NCI-H2029 (cell line): ENCODE measurements around the gene MSI2.

Experiments used
- DNase-seq: peaks from one replicate; lab custom pipeline; 2025; lab: John Stamatoyannopoulos, UW

MSI2 gene

DNA sequence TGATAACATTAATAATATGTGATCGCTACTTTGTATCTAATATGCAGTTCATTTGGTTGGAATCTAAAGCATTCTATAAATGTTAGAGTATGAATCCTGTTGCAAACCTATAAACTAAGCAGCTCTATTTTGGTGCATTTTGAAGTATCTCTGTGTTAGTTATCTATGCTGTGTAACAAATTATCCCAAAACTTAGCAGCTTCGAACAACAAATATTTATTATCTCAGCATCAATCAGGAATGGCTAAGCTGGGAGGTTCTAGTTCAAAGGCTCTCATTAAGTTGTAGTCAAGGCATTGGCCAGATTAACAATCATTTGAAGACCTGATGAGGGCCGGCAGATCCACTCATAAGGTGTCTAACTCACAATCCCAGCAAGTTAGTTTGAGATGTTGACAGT, 10.1 kb upstream of the MSI2 start:
- no peak for DNase-seq

DNA sequence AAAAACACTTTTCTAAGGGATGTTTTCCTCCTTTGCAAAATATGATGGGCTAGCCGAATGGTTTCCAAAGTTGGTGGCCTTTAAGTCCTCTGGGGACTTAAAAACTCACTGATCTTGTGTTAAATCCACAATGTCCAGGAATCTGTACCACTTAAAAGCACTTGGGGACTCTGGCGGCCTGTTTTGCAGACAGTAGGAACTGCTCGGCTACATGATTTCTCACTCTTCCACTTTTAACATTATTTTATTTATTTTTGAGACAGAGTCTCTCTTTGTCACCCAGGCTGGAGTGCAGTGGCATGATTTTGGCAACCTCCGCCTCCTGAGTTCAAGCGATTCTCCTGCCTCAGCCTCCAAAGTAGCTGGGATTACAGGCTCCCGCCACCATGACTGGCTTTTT, 9.1 kb upstream of the MSI2 start:
- no peak for DNase-seq

DNA sequence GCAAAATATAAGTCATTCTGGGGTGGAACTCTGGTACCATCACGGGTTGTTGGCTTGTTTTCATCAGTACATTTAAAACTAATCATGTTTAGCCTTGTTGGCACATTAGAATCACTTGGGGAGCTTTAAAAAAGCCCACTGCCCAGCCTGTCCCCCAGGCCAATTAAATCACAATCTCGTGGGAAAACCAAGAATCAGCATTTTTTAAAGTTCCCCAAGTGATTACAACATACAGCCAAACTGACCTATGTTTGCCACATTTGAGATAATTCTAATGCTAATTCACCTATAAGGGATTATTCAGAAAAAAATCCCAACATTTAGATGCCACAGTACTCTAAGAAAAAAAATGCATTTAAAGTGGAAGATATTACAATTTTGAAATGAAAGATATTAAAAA, 8.4 kb upstream of the MSI2 start:
- DNase-seq = no peak

DNA sequence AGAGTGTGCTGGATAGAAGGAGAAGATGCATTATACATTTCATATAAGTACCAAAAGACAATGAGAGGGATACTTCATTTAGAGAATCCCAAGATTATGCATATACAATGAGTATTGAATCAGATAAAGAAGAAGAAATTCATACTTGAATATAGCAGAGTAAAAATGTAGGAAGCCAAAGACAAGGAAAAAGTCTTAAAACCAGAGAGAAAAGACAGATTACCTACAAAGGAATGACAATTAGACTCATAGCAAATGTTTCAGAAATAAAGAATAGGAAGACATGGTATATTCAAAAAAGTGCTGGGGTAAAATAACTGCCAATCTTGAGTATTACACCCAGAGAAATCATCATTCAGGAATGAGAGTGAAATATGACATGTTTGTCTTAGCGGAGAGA, 6.8 kb upstream of the MSI2 start:
- no peak for DNase-seq

DNA sequence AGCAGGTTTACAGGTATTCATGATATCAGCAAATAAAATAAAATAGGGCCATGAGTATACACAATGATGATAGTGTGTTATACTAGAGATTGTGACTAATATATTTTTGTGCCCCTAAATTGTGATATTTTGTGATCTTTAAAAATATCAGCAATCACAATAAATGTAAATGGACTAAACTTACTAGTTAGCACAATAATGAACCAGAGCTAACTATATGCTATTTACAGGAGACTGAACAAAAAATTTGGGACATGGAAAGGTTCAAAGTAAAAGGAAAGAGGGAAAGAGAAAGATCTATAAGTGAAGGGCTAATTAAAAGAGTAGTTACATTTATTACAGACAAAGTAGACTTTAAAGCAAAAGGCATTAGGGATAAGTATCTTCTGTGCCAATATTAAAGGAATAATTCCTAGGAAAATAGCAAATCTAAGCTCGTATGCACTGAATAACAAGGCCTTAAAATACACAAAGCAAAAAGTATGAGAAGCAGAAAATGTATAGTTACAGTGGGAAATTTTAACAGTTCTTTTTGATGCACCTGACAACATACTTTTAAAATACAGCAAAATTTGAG, 5.0 kb upstream of the MSI2 start:
- DNase-seq = no peak

DNA sequence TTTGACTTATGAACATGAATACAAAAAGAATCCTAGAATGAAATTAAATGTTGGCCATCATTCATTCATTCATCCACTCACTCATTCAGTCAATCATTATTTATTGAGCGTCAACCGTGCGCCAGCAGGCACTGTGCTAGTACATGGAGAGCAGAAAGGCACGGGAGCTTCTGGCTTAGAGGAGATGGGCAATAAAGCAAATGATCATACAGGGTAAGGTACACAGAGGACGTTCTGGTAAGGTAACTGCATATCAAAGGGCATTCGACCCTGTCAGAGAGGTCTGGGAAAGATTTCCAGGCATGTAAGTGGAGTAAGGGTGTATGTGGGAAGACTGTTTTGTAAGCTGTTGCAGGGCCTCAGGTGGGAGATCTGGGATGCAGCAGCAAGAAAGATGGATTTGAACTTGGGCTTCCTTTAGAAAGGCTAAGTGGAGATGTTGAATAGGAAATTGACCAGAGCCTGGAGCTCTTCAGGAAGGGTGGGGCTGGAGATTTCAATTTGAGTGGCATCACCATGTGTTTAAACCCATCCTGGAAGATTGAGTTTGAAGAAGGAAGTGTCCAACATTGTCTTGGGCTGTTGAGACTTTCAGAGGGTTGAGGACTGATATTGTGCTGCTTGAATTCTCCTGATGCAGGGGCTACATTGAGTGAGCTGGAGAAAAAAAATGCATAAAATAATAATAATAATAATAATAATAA, 2.8 kb upstream of the MSI2 start:
- DNase-seq = no peak

DNA sequence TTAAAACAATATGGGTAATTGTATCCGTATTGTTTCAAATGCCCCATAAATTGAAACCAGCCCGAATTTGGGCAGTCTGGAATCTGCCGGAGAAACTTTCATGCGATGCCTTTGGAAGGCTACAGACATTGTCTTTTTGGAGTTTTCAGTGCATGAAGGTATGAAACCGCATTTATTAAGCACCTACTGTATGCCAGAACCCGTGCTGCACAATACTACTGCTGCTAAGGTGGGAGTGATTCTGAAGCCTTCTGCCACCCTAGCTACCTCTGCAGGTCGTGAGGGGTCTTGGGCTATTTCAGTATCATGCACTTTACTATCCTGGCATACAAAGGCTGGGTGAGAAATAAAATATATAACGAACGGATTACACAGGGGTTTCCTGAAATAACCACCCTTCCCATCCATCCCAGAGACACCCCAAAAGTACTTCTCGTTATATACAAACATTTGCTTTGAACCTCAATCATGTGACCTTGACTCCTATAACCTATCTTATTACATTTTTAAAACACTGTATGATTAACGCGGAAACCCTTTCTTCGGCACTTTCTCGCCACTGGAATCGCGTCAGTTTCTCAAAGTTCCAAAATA, 1.0 kb upstream of the MSI2 start:
- DNase-seq = no peak

DNA sequence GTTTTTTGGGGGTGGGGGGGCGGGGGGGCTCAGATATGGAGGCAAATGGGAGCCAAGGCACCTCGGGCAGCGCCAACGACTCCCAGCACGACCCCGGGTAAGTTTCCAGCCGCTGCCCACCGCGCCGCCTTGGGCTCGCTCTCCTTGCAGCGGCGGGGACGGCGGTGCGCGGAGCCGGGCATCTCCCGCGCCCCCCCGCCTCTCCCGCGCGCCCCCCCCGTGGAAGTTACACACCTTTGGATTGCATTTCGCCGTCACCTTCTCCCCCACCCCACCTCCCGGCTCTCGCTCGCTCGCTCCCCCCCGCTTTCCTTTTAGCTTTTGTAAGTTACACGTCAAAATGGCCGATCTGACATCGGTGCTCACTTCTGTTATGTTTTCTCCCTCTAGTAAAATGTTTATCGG, 387 bp downstream of the MSI2 start:
- peak; percentile 7 for DNase-seq

DNA sequence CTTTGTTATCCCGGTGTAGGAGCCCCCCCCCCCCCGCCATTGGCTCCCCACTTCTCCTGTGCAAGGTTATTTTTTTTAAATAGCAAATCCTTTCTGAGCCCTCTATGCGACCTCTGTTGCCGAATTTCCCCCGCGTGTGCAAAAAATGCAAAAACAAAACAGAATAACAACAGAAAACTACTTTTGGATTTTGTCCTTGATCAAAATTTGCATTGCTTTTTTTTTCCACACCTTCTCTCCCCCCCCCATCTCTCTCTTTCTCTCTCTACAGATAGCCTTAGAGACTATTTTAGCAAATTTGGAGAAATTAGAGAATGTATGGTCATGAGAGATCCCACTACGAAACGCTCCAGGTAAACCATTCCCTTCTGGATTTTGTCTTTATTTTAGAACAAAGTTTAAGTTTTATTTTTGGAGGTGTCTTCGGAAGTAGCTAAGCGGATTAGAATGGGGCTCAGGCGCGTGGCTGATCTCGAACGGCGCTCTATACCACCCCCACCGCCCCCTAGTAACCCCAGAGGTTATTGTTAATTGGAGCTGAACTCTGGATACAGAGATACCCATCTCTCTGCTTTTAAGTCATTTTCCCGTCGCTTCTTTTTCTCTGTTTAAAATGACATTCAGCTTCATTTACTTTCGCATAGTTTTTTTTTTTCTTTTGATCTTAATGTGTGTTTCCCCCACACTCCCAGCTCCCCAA, 1.0 kb downstream of the MSI2 start:
- peak; percentile 2 for DNase-seq

DNA sequence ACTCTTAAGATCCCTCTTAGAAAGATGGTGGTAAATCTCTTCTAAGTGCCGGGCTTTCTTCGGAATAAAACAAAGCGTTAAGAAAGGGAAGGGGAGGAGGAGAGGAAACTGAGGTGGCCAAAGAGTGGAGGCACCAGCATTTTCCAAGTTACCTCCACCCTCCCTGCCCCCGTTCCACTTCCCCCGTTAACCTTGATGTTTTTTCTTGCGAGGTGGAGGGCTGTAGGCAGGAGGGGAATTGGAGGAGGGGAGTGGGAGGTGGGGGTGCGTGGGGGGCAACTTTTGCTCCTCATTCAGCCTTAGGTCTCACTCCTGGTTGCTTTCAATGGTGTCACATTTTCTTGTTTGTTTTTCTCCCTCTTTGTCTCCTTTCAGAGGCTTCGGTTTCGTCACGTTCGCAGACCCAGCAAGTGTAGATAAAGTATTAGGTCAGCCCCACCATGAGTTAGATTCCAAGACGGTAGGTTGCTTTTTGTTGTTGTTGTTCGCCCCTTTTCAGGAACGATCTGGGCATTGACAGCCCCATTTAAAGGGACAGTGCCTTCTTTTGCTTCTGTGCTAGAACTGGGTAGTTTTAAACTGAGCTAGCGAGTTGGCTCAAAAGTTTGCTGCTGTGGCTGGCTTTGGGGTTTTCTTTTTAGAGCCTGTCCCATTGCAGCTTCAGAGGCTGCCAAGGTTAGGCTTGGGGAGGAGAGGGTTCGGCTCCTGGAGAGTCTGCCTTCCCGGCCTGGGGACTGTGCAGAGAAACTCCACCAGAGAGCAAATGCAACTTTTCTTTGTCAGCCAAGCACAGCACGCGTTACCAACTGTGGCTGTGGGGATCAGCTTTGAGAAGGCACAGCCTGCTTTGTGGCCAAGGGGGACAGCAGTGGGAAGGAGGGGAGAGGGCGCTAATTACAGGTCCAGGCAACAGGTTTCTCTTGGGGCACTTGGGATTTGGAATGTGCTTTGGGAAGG, 1.9 kb downstream of the MSI2 start:
- no peak for DNase-seq

DNA sequence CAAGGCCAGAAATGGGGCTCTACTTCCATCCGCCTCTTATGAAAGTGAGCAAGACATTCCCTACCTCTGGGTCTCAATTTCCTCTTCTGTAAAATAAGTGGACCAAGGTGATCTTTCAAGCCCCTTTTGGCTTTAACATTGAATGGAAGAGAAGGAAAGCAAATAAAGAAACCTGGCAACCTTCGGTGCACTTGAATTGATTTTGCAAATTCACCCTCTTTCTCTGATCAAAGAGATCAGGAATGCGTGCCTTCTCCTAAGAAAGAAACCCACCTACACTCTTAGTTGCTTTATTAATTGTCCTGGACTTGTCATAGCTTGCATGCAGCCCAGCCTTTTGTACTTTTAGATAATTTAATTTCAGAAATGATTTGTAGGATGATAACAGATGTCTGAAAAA, 3.0 kb downstream of the MSI2 start:
- DNase-seq = no peak

DNA sequence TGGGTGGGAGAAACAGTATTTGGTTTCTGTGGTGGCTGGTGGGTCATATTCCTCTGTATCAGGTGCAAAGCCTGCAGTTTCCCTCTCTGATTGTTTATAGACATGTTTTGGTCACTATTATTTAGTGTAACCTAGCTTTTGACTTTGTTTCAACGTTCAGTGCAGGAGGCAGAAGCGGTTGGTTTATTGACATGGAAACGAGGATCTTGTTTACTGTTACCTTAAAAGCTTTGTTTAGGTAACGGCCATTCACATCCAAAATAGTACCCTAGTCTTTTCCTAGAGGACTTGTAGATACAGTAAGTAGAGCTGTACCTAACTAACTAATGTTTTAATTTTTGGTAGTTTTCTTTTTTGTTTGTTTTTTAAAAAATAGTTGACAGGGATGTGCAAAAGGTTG, 3.5 kb downstream of the MSI2 start:
- peak; percentile 24 for DNase-seq

DNA sequence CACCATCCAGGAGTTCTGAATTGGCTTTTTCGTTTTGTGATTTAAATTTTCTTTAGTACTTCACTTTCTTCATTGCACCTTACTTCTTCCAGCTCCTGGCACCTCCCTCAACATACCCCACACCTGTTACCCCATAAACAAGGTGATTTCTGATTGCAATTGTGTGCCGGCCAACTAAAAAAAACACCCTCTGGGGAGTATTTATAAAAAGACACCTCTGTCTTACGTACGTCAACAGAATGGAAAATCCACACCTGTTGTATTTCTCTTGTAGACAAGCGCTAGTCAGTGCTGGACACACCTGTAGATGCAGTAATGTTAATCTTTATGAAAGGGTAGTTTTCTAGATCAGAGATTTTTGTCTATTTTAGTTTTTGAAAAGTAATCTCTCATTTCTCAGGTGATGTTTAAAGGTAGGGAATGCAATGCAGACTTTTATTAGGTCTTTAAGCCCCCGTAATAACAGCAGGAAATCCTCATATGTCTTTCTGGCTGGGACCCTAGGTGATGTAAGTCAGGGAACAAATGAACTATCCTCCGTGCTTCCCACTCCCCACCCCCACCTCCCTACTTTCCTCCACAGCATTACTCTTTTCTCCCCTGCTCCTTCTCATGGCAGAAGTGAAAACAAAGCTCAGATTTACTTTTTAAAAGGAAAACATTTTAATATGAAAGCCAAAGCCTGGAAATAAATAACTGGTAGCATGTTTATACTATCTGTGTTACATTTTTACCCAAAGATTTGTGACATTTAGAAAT, 4.2 kb downstream of the MSI2 start:
- DNase-seq = no peak

DNA sequence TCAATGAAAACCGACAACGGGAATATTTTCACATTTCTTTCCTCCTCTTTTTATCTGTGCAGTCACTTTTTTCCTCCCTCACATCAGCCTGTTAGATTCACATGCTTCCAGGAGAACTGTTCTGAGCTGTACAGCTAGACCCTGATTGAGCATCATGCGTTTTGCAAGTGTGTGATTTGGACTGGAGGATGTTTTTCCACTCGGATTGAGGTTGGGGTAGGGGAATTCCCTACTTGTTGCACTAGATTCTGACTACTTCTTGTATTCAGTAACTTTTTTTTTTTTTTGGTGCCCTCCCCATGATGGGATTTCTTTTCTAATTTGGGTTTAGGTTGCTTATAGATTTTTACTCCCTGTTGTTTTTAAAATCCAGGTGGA, 4.8 kb downstream of the MSI2 start:
- DNase-seq = no peak

DNA sequence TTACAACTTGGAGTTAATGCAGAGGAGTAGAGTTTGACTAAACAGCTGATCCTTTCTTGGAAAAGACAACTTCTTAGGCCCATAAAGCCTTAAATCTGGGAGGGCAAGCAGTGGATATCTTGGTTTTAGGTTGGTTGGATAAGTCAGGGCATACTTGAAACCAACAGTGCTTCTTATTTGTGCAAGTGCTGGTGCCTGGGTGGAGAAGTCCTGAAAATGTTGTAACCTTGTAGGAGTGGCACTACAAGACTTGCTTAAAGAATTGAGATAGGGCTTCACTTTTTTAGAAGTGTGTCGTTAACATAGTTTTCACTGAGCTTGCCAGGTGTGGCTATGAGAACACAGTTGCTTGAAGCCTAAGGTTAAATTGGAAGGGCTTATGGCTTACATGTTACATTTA, 6.2 kb downstream of the MSI2 start:
- no peak for DNase-seq

DNA sequence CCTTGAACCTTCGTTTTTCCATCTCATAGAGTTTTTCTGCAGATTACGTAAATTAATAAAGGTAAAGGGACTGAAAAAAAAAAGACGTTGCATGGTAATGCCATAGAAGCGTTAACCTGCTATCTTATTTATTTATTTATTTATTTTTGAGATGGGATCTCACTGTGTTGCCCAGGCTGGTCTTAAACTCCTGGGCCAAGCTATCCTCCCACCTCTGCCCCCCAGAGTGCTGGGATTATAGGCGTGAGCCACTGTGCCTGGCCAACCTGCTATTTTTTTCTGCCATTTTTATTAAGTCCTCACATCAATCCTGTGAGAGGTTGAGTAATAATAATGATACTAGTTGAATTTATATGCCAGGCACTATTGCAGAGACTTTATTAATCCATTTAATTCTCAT, 7.9 kb downstream of the MSI2 start:
- no peak for DNase-seq

DNA sequence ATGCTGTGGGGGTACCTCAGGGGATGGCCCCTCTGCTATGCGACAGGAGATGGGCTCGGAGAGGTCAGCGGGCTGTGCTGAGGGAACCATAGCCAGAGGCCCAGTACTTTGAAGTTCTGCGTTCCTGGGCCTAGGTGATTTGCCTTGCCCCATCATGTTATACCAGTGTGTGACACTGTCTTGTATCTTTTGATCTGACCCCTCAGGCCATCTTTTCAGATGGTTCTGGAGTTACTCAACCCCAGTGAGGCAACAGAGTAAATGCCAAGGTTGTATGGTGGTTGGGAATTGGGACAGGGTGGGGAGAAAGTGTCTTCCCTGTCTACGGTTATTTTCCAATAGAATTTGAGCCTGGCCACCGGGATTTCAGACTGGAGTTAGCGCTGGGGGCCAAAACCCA, 8.5 kb downstream of the MSI2 start:
- no peak for DNase-seq

DNA sequence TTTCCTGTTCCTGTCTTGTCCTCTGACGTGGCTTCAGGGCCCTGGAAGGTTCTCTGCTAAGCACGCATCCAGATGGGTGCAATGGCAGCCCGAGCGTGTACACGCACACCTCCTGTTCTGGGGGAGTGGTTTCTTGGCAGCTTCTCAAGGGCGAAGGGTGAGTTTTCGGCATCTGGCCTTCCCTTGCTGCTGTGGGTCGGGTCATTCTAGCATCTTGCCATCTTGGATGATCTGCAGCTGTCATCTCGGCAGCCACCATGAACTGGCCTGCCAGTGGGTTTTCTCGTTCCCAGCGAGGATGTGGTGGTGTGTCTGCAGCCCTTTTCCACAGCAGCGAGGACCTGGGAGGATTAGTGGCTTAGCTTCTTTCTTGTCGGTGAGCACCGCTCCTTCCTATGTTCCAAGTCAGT, 10.6 kb downstream of the MSI2 start:
- no peak for DNase-seq

DNA sequence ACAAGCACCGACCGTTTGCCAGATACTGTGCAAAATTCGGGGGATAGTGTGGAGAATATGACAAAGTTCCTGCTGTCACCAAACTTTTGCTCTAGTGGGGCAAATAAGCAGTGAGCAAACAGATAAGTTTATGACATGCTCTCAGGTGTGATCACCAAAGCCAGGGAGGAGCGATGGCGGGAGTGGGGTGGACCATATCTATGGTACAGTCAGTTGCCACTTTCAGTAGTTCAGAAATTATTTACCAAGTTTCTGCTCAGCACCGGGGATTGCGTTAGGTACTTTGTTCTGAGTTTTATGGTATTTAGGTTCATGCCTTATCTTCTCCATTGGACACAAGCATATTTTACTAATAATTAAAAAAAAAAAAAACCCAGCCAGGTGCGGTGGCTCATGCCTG, 11.9 kb downstream of the MSI2 start:
- DNase-seq = no peak

DNA sequence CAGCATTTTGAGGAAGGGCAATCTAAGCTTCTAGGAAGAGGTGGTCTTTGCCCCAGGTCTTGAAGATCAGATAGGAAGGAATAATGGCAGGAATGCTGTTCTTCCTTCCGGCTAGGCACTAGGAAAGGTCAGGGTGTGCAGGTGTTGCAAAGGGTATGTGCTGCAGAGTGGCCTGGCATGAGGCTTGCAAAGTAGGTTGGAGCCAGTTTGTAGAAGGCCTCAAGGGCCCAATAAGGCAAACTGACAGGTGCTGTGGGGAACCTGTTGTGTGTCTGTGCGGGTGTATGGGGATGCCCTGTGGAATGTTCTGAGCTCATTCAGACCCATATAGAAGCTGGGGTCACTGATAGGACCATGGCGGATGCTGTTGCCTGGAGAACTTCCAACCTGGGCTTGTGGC, 12.7 kb downstream of the MSI2 start:
- no peak for DNase-seq

DNA sequence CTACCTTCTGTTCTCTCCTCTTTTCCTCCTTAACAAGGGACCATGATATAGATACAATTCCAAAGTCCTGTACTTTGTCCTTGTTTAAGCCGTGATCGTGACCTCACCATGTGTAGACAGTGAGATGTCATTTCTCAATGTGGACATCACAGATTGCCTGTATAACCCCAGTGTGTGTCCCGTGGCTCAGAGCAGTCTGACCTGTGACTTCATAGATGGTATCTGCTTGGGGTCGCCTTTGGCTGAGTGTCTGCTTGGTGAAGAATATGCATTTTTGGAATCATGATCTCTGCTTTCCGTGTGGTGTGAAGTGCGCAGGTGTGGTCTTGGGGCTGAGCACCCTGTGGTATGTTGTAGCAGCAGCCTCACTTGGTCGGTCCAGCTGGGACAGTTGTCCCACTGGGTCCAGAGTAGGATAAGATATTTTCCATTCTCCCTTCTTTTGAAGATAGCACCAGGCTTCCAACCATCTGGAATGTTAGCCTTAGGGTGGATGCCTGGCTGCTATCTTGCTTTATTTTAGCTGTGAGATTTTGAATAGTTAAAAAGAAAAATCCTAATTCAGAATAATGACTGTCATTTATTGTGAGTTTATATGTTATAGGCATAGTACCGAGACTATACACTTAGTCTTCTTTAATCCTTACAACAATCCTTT, 13.4 kb downstream of the MSI2 start:
- DNase-seq = no peak
